Spleen (tissue), 11 donors: Measurements from ENCODE around the gene KLHL40. TPM values are rescaled to one million over a fixed set of nuclear protein-coding genes. Genes with fewer than 3 reads are reported as not detected.

ENCODE experiments used
- DNase-seq: peaks from one replicate; pipeline ENCODE4 v3.0.0-alpha.2; 2020
- H3K27ac ChIP-seq, 8 donors: fragments of 200-600 bp; sonication (generic) in 7 of 8; 1 replicate in 4 of 8; 2 replicates in 4 of 8; pipeline versions ENCODE4 v1.5.0 to v1.8.0; 2016 to 2021; ENCODE audit warnings: inconsistent platforms in 4 of 8, mild to moderate bottlenecking in 4 of 8, moderate library complexity in 1 of 8
- H3K27me3 ChIP-seq, 7 donors: fragments of 200-600 bp; sonication (generic) in 6 of 7; replicated peaks in 1 of 7; 1 replicate in 4 of 7; 2 replicates in 3 of 7; pipeline versions ENCODE4 v1.5.0 to v1.8.0; 2016 to 2021; ENCODE audit warnings: inconsistent platforms in 3 of 7, mild to moderate bottlenecking in 1 of 7
- H3K36me3 ChIP-seq, 6 donors: fragments of 200-600 bp; sonication (generic) in 5 of 6; 1 replicate in 4 of 6; 2 replicates in 2 of 6; pipeline versions ENCODE4 v1.5.0 to v1.8.0; 2016 to 2021; ENCODE audit warnings: inconsistent platforms in 2 of 6
- H3K4me1 ChIP-seq, 6 donors: fragments of 200-600 bp; sonication (generic) in 5 of 6; 1 replicate in 3 of 6; 2 replicates in 3 of 6; pipeline versions ENCODE4 v1.5.0 to v1.8.0; 2016 to 2021; ENCODE audit warnings: inconsistent platforms in 3 of 6
- H3K4me3 ChIP-seq, 8 donors: fragments of 200-600 bp; sonication (generic) in 7 of 8; 1 replicate in 4 of 8; 2 replicates in 4 of 8; pipeline versions ENCODE4 v1.5.0 to v1.8.0; 2016 to 2021; ENCODE audit warnings: inconsistent platforms in 4 of 8, mild to moderate bottlenecking in 4 of 8, moderate library complexity in 2 of 8
- H3K9me3 ChIP-seq, 8 donors: fragments of 200-600 bp; sonication (generic) in 7 of 8; 1 replicate in 4 of 8; 2 replicates in 4 of 8; pipeline versions ENCODE4 v1.5.0 to v1.8.0; 2016 to 2021; ENCODE audit warnings: inconsistent platforms in 4 of 8
- POLR2A ChIP-seq, 3 donors: fragments of 450-650 bp; IDR thresholded peaks; one replicate each; pipeline ENCODE4 v1.5.1; 2017; ENCODE audit warnings: antibody characterized with exemption in 3 of 3, mild to moderate bottlenecking in 1 of 3
- POLR2AphosphoS5 ChIP-seq, 3 donors: sonication (generic); formaldehyde crosslinking; IDR thresholded peaks; one replicate each; pipeline ENCODE4 v1.5.1; 2017; ENCODE audit warnings: antibody characterized with exemption in 3 of 3
- WGBS, 5 donors: extraction: QIAGEN DNeasy Blood & Tissue Kit in 3 of 5; methylation state at CpG; one replicate each; pipeline versions ENCODE4 v1.1.5 to v1.1.7; 2013 to 2018; 5-methylcytosine and 5-hydroxymethylcytosine counted together
- intact Hi-C: fragments of 100-400 bp; cut with DNase I; formaldehyde crosslinking; loops from one replicate; pipeline ENCODE4 v1.15.0; 2023; ENCODE audit warnings: low total_unique reads
- polyA plus RNA-seq, 3 donors: library from polyadenylated mRNA; stranded (reverse); fragments of 200-250 nt; gene quantifications; one replicate each; pipeline ENCODE4 v1.2.1, GENCODE V29; 2013
- total RNA-seq, 7 donors: library from RNA; depleted of rRNA in 3 of 7; stranded (reverse); fragments of >200 nt in 3 of 7; fragmentation: NEBNext Ultra II Directional in 4 of 7; extraction: Animal tissue kit (Norgen Biotek cat#: 25700) in 4 of 7; gene quantifications; one replicate each; pipeline versions ENCODE4 v1.1.0 to v1.2.1, GENCODE V29; 2016 to 2021
- TF ChIP-seq, protein P1 (sequence below), 11 experiments: fragments of 200-600 bp in 7 of 11; fragments of 450-650 bp in 4 of 11; sonication (generic) in 4 of 11; IDR thresholded peaks in 8 of 11; conservative IDR thresholded peaks in 3 of 11; 1 replicate in 7 of 11; 2 replicates in 4 of 11; pipeline versions ENCODE4 v1.4.0 to v1.8.0; 2016 to 2021; ENCODE audit warnings: antibody characterized with exemption in 11 of 11, inconsistent platforms in 4 of 11, mild to moderate bottlenecking in 1 of 11
- donor health status: healthy with polysubstance abuse.
- donor health status: DM: no; HTN: no; CAD: no; lungs with moderate emphysema.
- donor health status: DM: no; HTN: no; CAD: no.
- donor health status: Bipolar disorder and iron deficiency.
- donor health status: healthy.
- donor health status: DM: no; HTN: no; CAD: no.
- donor health status: DM: yes; HTN: yes; CAD: no.

KLHL40 gene
- total and polyA plus RNA-seq, 10 donors: 0.03 to 0.17 TPM; not detected in 8

- 59 to 88% (median 80%) methylated on average over 4 of the region's 4 CpGs for WGBS, 5 donors
- no peaks in the 10 kb centered on the region for H3K27me3 ChIP-seq
- no peak overlapping the region for H3K4me3 ChIP-seq
- no peaks in the 10 kb centered on the region for H3K36me3 ChIP-seq
- H3K27ac ChIP-seq: no peak overlapping the region
- no peak for TF ChIP-seq POLR2AphosphoS5 (IDR thresholded peaks at IDR 0.05)
- TF ChIP-seq, protein P1, sequence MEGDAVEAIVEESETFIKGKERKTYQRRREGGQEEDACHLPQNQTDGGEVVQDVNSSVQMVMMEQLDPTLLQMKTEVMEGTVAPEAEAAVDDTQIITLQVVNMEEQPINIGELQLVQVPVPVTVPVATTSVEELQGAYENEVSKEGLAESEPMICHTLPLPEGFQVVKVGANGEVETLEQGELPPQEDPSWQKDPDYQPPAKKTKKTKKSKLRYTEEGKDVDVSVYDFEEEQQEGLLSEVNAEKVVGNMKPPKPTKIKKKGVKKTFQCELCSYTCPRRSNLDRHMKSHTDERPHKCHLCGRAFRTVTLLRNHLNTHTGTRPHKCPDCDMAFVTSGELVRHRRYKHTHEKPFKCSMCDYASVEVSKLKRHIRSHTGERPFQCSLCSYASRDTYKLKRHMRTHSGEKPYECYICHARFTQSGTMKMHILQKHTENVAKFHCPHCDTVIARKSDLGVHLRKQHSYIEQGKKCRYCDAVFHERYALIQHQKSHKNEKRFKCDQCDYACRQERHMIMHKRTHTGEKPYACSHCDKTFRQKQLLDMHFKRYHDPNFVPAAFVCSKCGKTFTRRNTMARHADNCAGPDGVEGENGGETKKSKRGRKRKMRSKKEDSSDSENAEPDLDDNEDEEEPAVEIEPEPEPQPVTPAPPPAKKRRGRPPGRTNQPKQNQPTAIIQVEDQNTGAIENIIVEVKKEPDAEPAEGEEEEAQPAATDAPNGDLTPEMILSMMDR (IDR thresholded peaks at IDR 0.05 in 8 of 11, conservative IDR thresholded peaks at IDR 0.05 in 3 of 11): no peak
- TF ChIP-seq POLR2A (IDR thresholded peaks at IDR 0.05): no peak
- no peaks in the 10 kb centered on the region for H3K4me1 ChIP-seq
- H3K9me3 ChIP-seq: no peaks in the 10 kb centered on the region
- intact Hi-C loops: no loop called here
- DNase-seq: no peak
Measured at GRCh38 chr3:42732196-42732828, 47.0 kb downstream of the KLHL40 start.

DNA sequence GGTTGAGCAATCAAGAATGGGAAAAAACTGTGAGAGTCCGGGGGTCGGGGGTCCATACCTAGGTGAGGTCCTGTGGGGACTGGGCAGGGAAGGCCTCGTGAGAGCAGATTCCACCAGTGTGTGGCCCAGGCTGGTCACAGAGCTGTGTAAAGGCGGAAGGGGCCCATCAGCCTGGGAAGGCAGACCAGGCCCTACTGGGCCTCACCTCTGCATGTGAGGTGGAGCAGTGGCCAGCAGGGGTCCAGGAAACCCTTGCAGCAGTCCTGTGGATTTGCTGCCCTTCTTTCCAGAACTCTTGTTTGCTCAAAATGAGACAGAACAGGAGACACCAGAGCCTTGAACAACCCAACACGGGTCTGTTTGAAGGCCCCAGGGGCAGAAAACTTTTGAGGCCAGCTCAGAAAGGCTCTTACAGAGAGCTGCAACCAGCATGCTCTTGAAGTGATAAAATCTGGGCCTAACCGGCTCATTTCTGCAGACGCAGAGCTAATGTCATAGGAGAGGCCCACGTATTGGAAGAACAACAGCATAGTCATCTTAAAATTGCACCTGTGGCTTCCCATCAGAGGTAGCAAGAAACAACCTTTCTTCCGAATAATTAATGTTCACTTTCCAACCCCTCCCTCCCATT lies 47.6 kb downstream of the KLHL40 start:
- intact Hi-C loops: no loop called here
- no peak for DNase-seq
- H3K9me3 ChIP-seq: no peaks in the 10 kb centered on the region
- H3K36me3 ChIP-seq: no peaks in the 10 kb centered on the region
- 82 to 88% (median 86%) methylated on average over 9 of the region's 9 CpGs for WGBS, 5 donors
- no peak overlapping the region for H3K4me3 ChIP-seq
- H3K4me1 ChIP-seq: no peaks in the 10 kb centered on the region
- H3K27me3 ChIP-seq: no peaks in the 10 kb centered on the region
- TF ChIP-seq, protein P1 (IDR thresholded peaks at IDR 0.05 in 8 of 11, conservative IDR thresholded peaks at IDR 0.05 in 3 of 11): no peak
- no peak for TF ChIP-seq POLR2A (IDR thresholded peaks at IDR 0.05)
- TF ChIP-seq POLR2AphosphoS5 (IDR thresholded peaks at IDR 0.05): no peak
- no peak overlapping the region for H3K27ac ChIP-seq

DNA sequence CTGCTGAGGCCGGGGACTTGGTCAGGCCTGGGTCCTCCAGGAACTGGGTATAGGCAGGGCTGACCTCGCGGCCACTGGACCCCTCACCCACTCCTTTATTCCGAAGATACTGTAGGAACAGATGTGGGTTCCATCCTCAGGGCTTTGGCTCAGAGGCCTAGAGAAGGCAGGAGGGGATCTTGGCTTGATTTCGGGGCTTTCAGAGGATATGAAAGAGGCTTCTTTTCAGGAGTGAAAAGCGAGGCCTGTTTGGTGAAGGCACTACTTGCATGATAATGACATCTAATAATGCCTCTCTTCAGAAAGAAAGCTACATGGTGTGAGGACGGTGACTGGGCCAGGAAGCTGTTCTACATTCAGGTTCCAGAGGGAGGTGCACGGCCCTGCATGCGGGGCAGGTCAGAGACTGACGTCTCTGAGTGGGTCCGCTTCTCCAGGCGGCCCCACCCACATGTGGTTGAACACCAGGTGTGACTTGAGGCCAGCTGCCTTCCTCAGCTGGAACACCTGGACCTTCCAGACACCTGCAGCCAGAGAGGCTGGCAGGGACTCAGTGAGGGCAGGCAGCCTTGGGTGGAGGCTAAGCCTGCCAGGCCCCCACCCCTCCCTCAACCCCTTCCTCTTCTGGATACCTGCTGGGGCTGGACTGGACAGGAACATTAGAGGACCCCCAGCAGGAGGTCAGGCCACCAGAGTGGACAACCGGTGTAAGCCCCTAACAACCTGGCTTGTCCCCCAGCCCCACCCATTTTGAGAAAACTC lies 48.3 kb downstream of the KLHL40 start:
- H3K4me3 ChIP-seq: no peak overlapping the region
- H3K36me3 ChIP-seq: no peaks in the 10 kb centered on the region
- no peak overlapping the region for H3K27ac ChIP-seq
- H3K4me1 ChIP-seq: no peaks in the 10 kb centered on the region
- no peaks in the 10 kb centered on the region for H3K27me3 ChIP-seq
- 83 to 90% (median 85%) methylated on average over 13 of the region's 13 CpGs for WGBS, 5 donors
- H3K9me3 ChIP-seq: no peaks in the 10 kb centered on the region
- intact Hi-C loops: no loop called here
- TF ChIP-seq POLR2AphosphoS5 (IDR thresholded peaks at IDR 0.05): no peak
- TF ChIP-seq POLR2A (IDR thresholded peaks at IDR 0.05): no peak
- TF ChIP-seq, protein P1 (IDR thresholded peaks at IDR 0.05 in 8 of 11, conservative IDR thresholded peaks at IDR 0.05 in 3 of 11): no peak
- no peak for DNase-seq
